Measurements from ENCODE around the gene TDRD3. TPM values are rescaled to one million over a fixed set of nuclear protein-coding genes. Genes with fewer than 3 reads are reported as not detected.

TDRD3 gene
- total RNA-seq, 1 experiment from 2014 or later, result 23.1 TPM

GRCh38 chr13:60540276-60540675 is 143.3 kb downstream of the TDRD3 start:
- Histone ChIP-seq H3K4me1 (no peaks in the 10 kb centered on the region), H3K27me3 (no peaks in the 10 kb centered on the region), H3K36me3 (peaks cover 3% of the 10 kb centered on the region; the same call in 1 of the 2 replicates), H3K9me3 (replicated peaks) (no peaks in the 10 kb centered on the region; the same call in 1 of the 2 replicates), H3K4me3 (no peak overlapping the region), H3K27ac (no peak overlapping the region)
- DNase-seq, result no peak

- DNase-seq, result no peak
- Histone ChIP-seq H3K27ac (no peak overlapping the region), H3K4me1 (no peaks in the 10 kb centered on the region), H3K36me3 (no peaks in the 10 kb centered on the region), H3K27me3 (no peaks in the 10 kb centered on the region), H3K9me3 (replicated peaks) (no peaks in the 10 kb centered on the region), H3K4me3 (no peak overlapping the region)
Measured at GRCh38 chr13:60562096-60562780, 165.2 kb downstream of the TDRD3 start.

GRCh38 chr13:60571571-60571970 is 174.6 kb downstream of the TDRD3 start:
- no peak for DNase-seq
- no peak overlapping the region for H3K4me3 ChIP-seq
- H3K27ac ChIP-seq, result no peak overlapping the region
- peaks cover 3% of the 10 kb centered on the region; the same call in 1 of the 2 replicates for H3K36me3 ChIP-seq
- no peaks in the 10 kb centered on the region; the same call in 1 of the 2 replicates for H3K9me3 ChIP-seq (replicated peaks)
- no peaks in the 10 kb centered on the region for H3K4me1 ChIP-seq
- no peaks in the 10 kb centered on the region for H3K27me3 ChIP-seq

GRCh38 chr13:60572003-60572798 is 175.2 kb downstream of the TDRD3 start:
- Histone ChIP-seq H3K27ac (no peak overlapping the region), H3K36me3 (peaks cover 3% of the 10 kb centered on the region; the same call in 1 of the 2 replicates), H3K4me3 (no peak overlapping the region), H3K4me1 (no peaks in the 10 kb centered on the region), H3K27me3 (no peaks in the 10 kb centered on the region), H3K9me3 (replicated peaks) (no peaks in the 10 kb centered on the region; the same call in 1 of the 2 replicates)
- no peak for DNase-seq

GRCh38 chr13:60572855-60573254 is 175.8 kb downstream of the TDRD3 start:
- H3K9me3 ChIP-seq (replicated peaks), result no peaks in the 10 kb centered on the region; the same call in 1 of the 2 replicates

GRCh38 chr13:60574735-60575134 is 177.7 kb downstream of the TDRD3 start:
- DNase-seq, result no peak
- Histone ChIP-seq H3K4me3 (no peak overlapping the region), H3K9me3 (replicated peaks) (no peaks in the 10 kb centered on the region; the same call in 1 of the 2 replicates), H3K27me3 (no peaks in the 10 kb centered on the region), H3K27ac (no peak overlapping the region), H3K36me3 (0 out of 2 replicates have a peak, but pooled peaks cover 3% of the 10 kb centered on the region), H3K4me1 (no peaks in the 10 kb centered on the region)

More at GRCh38 chr13:60572855-60573254, 175.8 kb downstream of the TDRD3 start:
- Histone ChIP-seq H3K4me3 (no peak overlapping the region), H3K27me3 (no peaks in the 10 kb centered on the region), H3K4me1 (no peaks in the 10 kb centered on the region), H3K36me3 (peaks cover 3% of the 10 kb centered on the region; the same call in 1 of the 2 replicates), H3K27ac (no peak overlapping the region)
- DNase-seq, result no peak

GRCh38 chr13:60575142-60575541 is 178.1 kb downstream of the TDRD3 start:
- DNase-seq, result no peak
- H3K27ac ChIP-seq, result no peak overlapping the region
- H3K4me1 ChIP-seq, result no peaks in the 10 kb centered on the region
- H3K36me3 ChIP-seq, result 0 out of 2 replicates have a peak, but pooled peaks cover 1% of the 10 kb centered on the region
- H3K4me3 ChIP-seq, result no peak overlapping the region
- H3K9me3 ChIP-seq (replicated peaks), result no peaks in the 10 kb centered on the region
- no peaks in the 10 kb centered on the region for H3K27me3 ChIP-seq

GRCh38 chr13:60577761-60578160 is 180.7 kb downstream of the TDRD3 start:
- no peak for DNase-seq
- H3K27me3 ChIP-seq, result no peaks in the 10 kb centered on the region
- H3K4me1 ChIP-seq, result no peaks in the 10 kb centered on the region
- no peaks in the 10 kb centered on the region for H3K9me3 ChIP-seq (replicated peaks)
- no peaks in the 10 kb centered on the region for H3K36me3 ChIP-seq
- H3K27ac ChIP-seq, result no peak overlapping the region
- H3K4me3 ChIP-seq, result no peak overlapping the region

- Histone ChIP-seq H3K27me3 (no peaks in the 10 kb centered on the region), H3K27ac (no peak overlapping the region), H3K4me3 (no peak overlapping the region), H3K9me3 (replicated peaks) (no peaks in the 10 kb centered on the region; the same call in 1 of the 2 replicates), H3K4me1 (no peaks in the 10 kb centered on the region), H3K36me3 (no peaks in the 10 kb centered on the region)
- DNase-seq, result no peak
Measured at GRCh38 chr13:60583196-60583888, 186.3 kb downstream of the TDRD3 start.

- Histone ChIP-seq H3K4me3 (no peak overlapping the region), H3K9me3 (replicated peaks) (no peaks in the 10 kb centered on the region; the same call in 1 of the 2 replicates), H3K27ac (no peak overlapping the region), H3K36me3 (no peaks in the 10 kb centered on the region), H3K4me1 (no peaks in the 10 kb centered on the region), H3K27me3 (no peaks in the 10 kb centered on the region)
- DNase-seq, result no peak
Measured at GRCh38 chr13:60583911-60584753, 187.1 kb downstream of the TDRD3 start.

- H3K27ac ChIP-seq, result no peak overlapping the region
- DNase-seq, result no peak
- H3K9me3 ChIP-seq (replicated peaks), result no peaks in the 10 kb centered on the region; the same call in 1 of the 2 replicates
- H3K4me3 ChIP-seq, result no peak overlapping the region
- H3K4me1 ChIP-seq, result no peaks in the 10 kb centered on the region
- H3K27me3 ChIP-seq, result no peaks in the 10 kb centered on the region
- no peaks in the 10 kb centered on the region for H3K36me3 ChIP-seq
Measured at GRCh38 chr13:60584976-60585375, 188.0 kb downstream of the TDRD3 start.

GRCh38 chr13:60590800-60591747 is 194.1 kb downstream of the TDRD3 start:
- Histone ChIP-seq H3K27ac (peak overlapping the region; percentile 60), H3K36me3 (no peaks in the 10 kb centered on the region), H3K4me3 (peak overlapping the region; percentile 10), H3K9me3 (replicated peaks) (no peaks in the 10 kb centered on the region), H3K27me3 (no peaks in the 10 kb centered on the region), H3K4me1 (peaks cover 15% of the 10 kb centered on the region)
- DNase-seq, result peak; percentile 84 to 90

GRCh38 chr13:60603049-60603448 is 206.0 kb downstream of the TDRD3 start:
- Histone ChIP-seq H3K36me3 (no peaks in the 10 kb centered on the region), H3K4me1 (peaks cover 9% of the 10 kb centered on the region), H3K4me3 (no peak overlapping the region), H3K27me3 (no peaks in the 10 kb centered on the region), H3K27ac (no peak overlapping the region), H3K9me3 (replicated peaks) (no peaks in the 10 kb centered on the region)
- no peak for DNase-seq

Measured in SJCRH30 (cell line).